Endothelial cell of umbilical vein (primary cell): ENCODE measurements around the gene RINT1. TPM values are rescaled to one million over a fixed set of nuclear protein-coding genes. Genes with fewer than 3 reads are reported as not detected.

Experiments
- BruUV-seq: library from RNA; stranded (reverse); fragments of 400-500 nt; replicated peaks from 2 replicates; lab custom pipeline; 2021; lab: Mats Ljungman, UMichigan
- CTCF ChIA-PET: fragments of 300-600, 350-600 bp; sonication (Branson Sonifier 250); formaldehyde crosslinking; loops from one replicate; lab custom pipeline; 2021; ENCODE audit warnings: antibody characterized with exemption, inconsistent platforms; lab: Charles Lee
- POLR2A ChIA-PET: fragments of 300-600, 350-600 bp; sonication (Branson Sonifier 250); formaldehyde crosslinking; loops from one replicate; lab custom pipeline; 2021; ENCODE audit warnings: antibody characterized with exemption, inconsistent platforms; lab: Charles Lee
- DNase-seq: peaks from one replicate; pipeline ENCODE4 v3.0.0-alpha.2; 2011; ENCODE audit warnings: low read depth, low spot score
- FAIRE-seq: peaks from 2 replicates; lab custom pipeline; 2011; peaks lifted over from hg19 to GRCh38; lab: Jason Lieb, UNC
- H2AFZ ChIP-seq: 2 replicates; pipeline ENCODE4 v1.6.0; 2012; ENCODE audit warnings: low read depth, low read length, control low read depth, inconsistent platforms
- H3K27ac ChIP-seq: 2 replicates; pipeline ENCODE4 v1.5.1; 2011; ENCODE audit warnings: low read depth, mild to moderate bottlenecking, control low read depth, low read length, moderate library complexity; ENCODE audit not compliant: insufficient read depth
- H3K27me3 ChIP-seq, 2 experiments: 2 replicates each; pipeline versions ENCODE4 v1.6.0 to v1.6.1; 2011; ENCODE audit warnings: low read length in 2 of 2, mixed read lengths in 1 of 2; ENCODE audit not compliant: control insufficient read depth in 2 of 2, insufficient read depth in 2 of 2
- H3K36me3 ChIP-seq, 2 experiments: 2 replicates in 1 of 2; 3 replicates in 1 of 2; pipeline ENCODE4 v1.5.1; 2011; ENCODE audit warnings: low read length in 2 of 2, mild to moderate bottlenecking in 1 of 2, moderate library complexity in 1 of 2; ENCODE audit not compliant: control insufficient read depth in 2 of 2, insufficient read depth in 2 of 2; ENCODE audit errors: extremely low read depth in 1 of 2
- H3K4me1 ChIP-seq: 3 replicates; pipeline ENCODE4 v1.5.1; 2011; ENCODE audit warnings: mild to moderate bottlenecking, low read length; ENCODE audit not compliant: control insufficient read depth, insufficient read depth; ENCODE audit errors: extremely low read depth
- H3K4me2 ChIP-seq: 2 replicates; pipeline ENCODE4 v1.6.1; 2011; ENCODE audit warnings: low read length, control low read depth, mixed read lengths; ENCODE audit not compliant: insufficient read depth
- H3K4me3 ChIP-seq, 3 experiments: fragments of 200-600 bp in 1 of 3; sonication (generic), shearing (Covaris generic) in 1 of 3; replicated peaks in 1 of 3; 2 replicates each; pipeline ENCODE4 v1.5.1; 2011 to 2016; ENCODE audit warnings: control low read depth in 3 of 3, low read length in 3 of 3, mild to moderate bottlenecking in 2 of 3, inconsistent platforms in 1 of 3, low read depth in 1 of 3, moderate library complexity in 1 of 3; ENCODE audit not compliant: insufficient read depth in 1 of 3
- H3K79me2 ChIP-seq: 2 replicates; pipeline ENCODE4 v1.6.0; 2012; ENCODE audit warnings: low read length, inconsistent platforms; ENCODE audit not compliant: control insufficient read depth, insufficient read depth
- H3K9ac ChIP-seq: replicated peaks from 2 replicates; pipeline ENCODE3; 2011; ENCODE audit warnings: low read length, control low read depth; ENCODE audit not compliant: insufficient read depth; ENCODE audit errors: extremely low read depth
- H3K9me1 ChIP-seq: replicated peaks from 3 replicates; pipeline ENCODE4 v1.6.0; 2011; ENCODE audit warnings: mild to moderate bottlenecking, low read length; ENCODE audit not compliant: control insufficient read depth, insufficient read depth; ENCODE audit errors: extremely low read depth
- H3K9me3 ChIP-seq: replicated peaks from 2 replicates; pipeline ENCODE4 v1.5.1; 2012; ENCODE audit warnings: low read length, inconsistent platforms; ENCODE audit not compliant: control insufficient read depth, insufficient read depth
- H4K20me1 ChIP-seq: replicated peaks from 2 replicates; pipeline ENCODE3; 2011; ENCODE audit warnings: mild to moderate bottlenecking, low read length; ENCODE audit not compliant: control insufficient read depth, insufficient read depth; ENCODE audit errors: extremely low read depth
- FOS ChIP-seq: IDR thresholded peaks from 2 replicates; pipeline ENCODE4 v1.6.1; 2011; ENCODE audit warnings: mild to moderate bottlenecking, low read length, moderate library complexity, borderline replicate concordance; ENCODE audit not compliant: insufficient read depth
- GATA2 ChIP-seq: IDR thresholded peaks from 2 replicates; pipeline ENCODE4 v1.7.0; 2011; ENCODE audit warnings: low read depth, mild to moderate bottlenecking, moderate library complexity, mixed read lengths, low read length; ENCODE audit not compliant: insufficient read length, insufficient read depth
- JUN ChIP-seq: IDR thresholded peaks from 2 replicates; pipeline ENCODE4 v1.6.1; 2011; ENCODE audit warnings: borderline replicate concordance, low read depth; ENCODE audit not compliant: insufficient read length, insufficient read depth
- MAX ChIP-seq: IDR thresholded peaks from 2 replicates; pipeline ENCODE4 v1.6.1; 2011; ENCODE audit not compliant: insufficient read depth, insufficient read length
- dilution Hi-C: fragments of 300-500 bp; cut with MboI; formaldehyde crosslinking; loops from one replicate; pipeline ENCODE4 v1.15.0; 2019; ENCODE audit warnings: low sequenced_read_pairs; ENCODE audit not compliant: extremely low pct_ligation_motif_present
- intact Hi-C: fragments of 100-400 bp; cut with micrococcal nuclease; formaldehyde crosslinking; loops from one replicate; pipeline ENCODE4 v1.10.0; 2022
- polyA plus RNA-seq, 4 experiments: library from polyadenylated mRNA; depleted of rRNA in 3 of 4; stranded (reverse) in 3 of 4; unstranded in 1 of 4; fragments of >200 nt; gene quantifications; 2 replicates each; pipeline versions ENCODE4 v1.2.1 to v1.2.3, GENCODE V29; 2011 to 2012; ENCODE audit warnings: missing spikeins in 1 of 4
- total RNA-seq: library from RNA; stranded (reverse); gene quantifications from 2 replicates; pipeline ENCODE4 v1.2.3, GENCODE V29; 2021

The RINT1 gene
- total and polyA plus RNA-seq, 2 donors (not counting 3 experiments of a cell fraction or from before 2014, with no cell fraction given): 10.8 to 23.4 TPM

GRCh38 chr7:105521027-105521716 lies 10.8 kb upstream of the RINT1 start:
- CTCF ChIA-PET: interaction anchor here (1.0 kb wide), 1 partner anchor 10 kb away, joined by 3 read pairs; the partner anchor contains the start of gene RINT1
- H3K4me3 ChIP-seq: peak overlapping the region; percentile 55 to 79 (median 59)
- TF ChIP-seq FOS (no peak), GATA2 (no peak), MAX (peak; percentile 86), JUN (no peak)
- DNase-seq (peak; percentile 71), FAIRE-seq (peak; percentile 48)
- intact Hi-C loops (loop anchor here (2.0 kb wide), 2 partner anchors 24 to 32 kb away; no protein-coding TSS in a partner anchor), dilution Hi-C loops (no loop called here)
- H3K27me3 ChIP-seq: no peaks in the 10 kb centered on the region
- no peaks in the 10 kb centered on the region for H3K9me3 ChIP-seq
- H3K27ac ChIP-seq: peak overlapping the region; percentile 70
- H4K20me1 ChIP-seq: no peaks in the 10 kb centered on the region
- H3K4me1 ChIP-seq: peaks cover 7% of the 10 kb centered on the region
- peaks cover 48% of the 10 kb centered on the region for H3K79me2 ChIP-seq
- H3K9ac ChIP-seq: peak overlapping the region; percentile 78
- POLR2A ChIA-PET: no interaction called here
- H3K4me2 ChIP-seq: peak overlapping the region; percentile 55
- H2AFZ ChIP-seq: peak overlapping the region; percentile 74
- BruUV-seq: no TSS peak
- no peaks in the 10 kb centered on the region for H3K36me3 ChIP-seq
- H3K9me1 ChIP-seq: no peaks in the 10 kb centered on the region
